ENCODE measurements around the gene HSPA4. TPM values are rescaled to one million over a fixed set of nuclear protein-coding genes. Genes with fewer than 3 reads are reported as not detected.

The HSPA4 gene
- total RNA-seq, 4 donors from 2014 or later: 38.0 to 50.2 (median 47.3) TPM

GRCh38 chr5:133053448-133053847 lies 1.6 kb downstream of the HSPA4 start:
- Histone ChIP-seq H3K4me1 (peaks cover 38% of the 10 kb centered on the region), H3K27ac (no peak overlapping the region), H3K36me3 (no peaks in the 10 kb centered on the region), H3K4me3 (peak overlapping the region; percentile 82), H3K9me3 (no peaks in the 10 kb centered on the region), H3K27me3 (no peaks in the 10 kb centered on the region)
- no peak for DNase-seq (ENCODE audit: low spot score in 2 of 2)
- 95% methylated on average over 10 of the region's 15 CpGs for WGBS
- TF ChIP-seq POLR2A (IDR thresholded peaks at IDR 0.05) (no peak), POLR2AphosphoS5 (IDR thresholded peaks at IDR 0.05) (no peak), CTCF (IDR thresholded peaks at IDR 0.05) (no peak), EP300 (IDR thresholded peaks at IDR 0.05) (no peak)

GRCh38 chr5:133054697-133055471 lies 3.1 kb downstream of the HSPA4 start:
- Histone ChIP-seq H3K27ac (no peak overlapping the region), H3K9me3 (no peaks in the 10 kb centered on the region), H3K27me3 (no peaks in the 10 kb centered on the region), H3K4me3 (no peak overlapping the region), H3K4me1 (peaks cover 38% of the 10 kb centered on the region), H3K36me3 (no peaks in the 10 kb centered on the region)
- TF ChIP-seq CTCF (IDR thresholded peaks at IDR 0.05) (no peak), EP300 (IDR thresholded peaks at IDR 0.05) (no peak), POLR2AphosphoS5 (IDR thresholded peaks at IDR 0.05) (no peak), POLR2A (IDR thresholded peaks at IDR 0.05) (no peak)
- no peak for DNase-seq (ENCODE audit: low spot score in 2 of 2)
- WGBS: 92% methylated on average over 7 of the region's 7 CpGs

- peaks cover 26% of the 10 kb centered on the region for H3K4me1 ChIP-seq
- H3K27ac ChIP-seq: no peak overlapping the region
- no peaks in the 10 kb centered on the region for H3K27me3 ChIP-seq
- no peak for DNase-seq (ENCODE audit: low spot score in 2 of 2)
- no peaks in the 10 kb centered on the region for H3K36me3 ChIP-seq
- whole genome bisulfite sequencing: 94% methylated on average over 1 of the region's 1 CpG
- no peak for TF ChIP-seq EP300 (IDR thresholded peaks at IDR 0.05)
- H3K4me3 ChIP-seq: no peak overlapping the region
- H3K9me3 ChIP-seq: no peaks in the 10 kb centered on the region
Observed at GRCh38 chr5:133056891-133057290, 5.1 kb downstream of the HSPA4 start.

GRCh38 chr5:133059621-133060020 lies 7.8 kb downstream of the HSPA4 start:
- H3K27ac ChIP-seq: no peak overlapping the region
- TF ChIP-seq POLR2A (IDR thresholded peaks at IDR 0.05) (no peak), POLR2AphosphoS5 (IDR thresholded peaks at IDR 0.05) (no peak), EP300 (IDR thresholded peaks at IDR 0.05) (no peak), CTCF (IDR thresholded peaks at IDR 0.05) (no peak)
- H3K36me3 ChIP-seq: no peaks in the 10 kb centered on the region
- no peaks in the 10 kb centered on the region for H3K9me3 ChIP-seq
- no peak overlapping the region for H3K4me3 ChIP-seq
- peaks cover 23% of the 10 kb centered on the region for H3K4me1 ChIP-seq
- no peaks in the 10 kb centered on the region for H3K27me3 ChIP-seq
- WGBS: 82% methylated on average over 3 of the region's 3 CpGs
- DNase-seq (ENCODE audit: low spot score in 2 of 2): no peak

GRCh38 chr5:133062276-133062675 lies 10.5 kb downstream of the HSPA4 start:
- H3K27ac ChIP-seq: no peak overlapping the region

More at GRCh38 chr5:133062276-133062675, 10.5 kb downstream of the HSPA4 start:
- TF ChIP-seq POLR2AphosphoS5 (IDR thresholded peaks at IDR 0.05): no peak
- no peak for TF ChIP-seq CTCF (IDR thresholded peaks at IDR 0.05)
- TF ChIP-seq POLR2A (IDR thresholded peaks at IDR 0.05): no peak
- no peak for TF ChIP-seq EP300 (IDR thresholded peaks at IDR 0.05)
- 77% methylated on average over 1 of the region's 1 CpG for WGBS
- Histone ChIP-seq H3K4me3 (no peak overlapping the region), H3K4me1 (peaks cover 37% of the 10 kb centered on the region), H3K36me3 (no peaks in the 10 kb centered on the region), H3K9me3 (no peaks in the 10 kb centered on the region), H3K27me3 (no peaks in the 10 kb centered on the region)
- DNase-seq (ENCODE audit: low spot score in 2 of 2): no peak

All from suprapubic skin (tissue), 4 donors.